OCI-LY7 (cell line): ENCODE measurements around the gene FOXL3.

Experiments used
- CTCF ChIP-seq: fragments of 200-600 bp; sonication (generic); conservative IDR thresholded peaks from 2 replicates; pipeline ENCODE4 v1.5.1; 2014; ENCODE audit warnings: mild to moderate bottlenecking, antibody characterized with exemption, low read length, moderate library complexity, mixed read lengths
- EZH2phosphoT487 ChIP-seq: fragments of 200-600 bp; sonication (generic); IDR thresholded peaks from 2 replicates; pipeline ENCODE4 v1.6.1; 2018; ENCODE audit warnings: low read depth, borderline replicate concordance, mild to moderate bottlenecking, mixed run types, antibody characterized with exemption, low read length, moderate library complexity, mixed read lengths

DNA sequence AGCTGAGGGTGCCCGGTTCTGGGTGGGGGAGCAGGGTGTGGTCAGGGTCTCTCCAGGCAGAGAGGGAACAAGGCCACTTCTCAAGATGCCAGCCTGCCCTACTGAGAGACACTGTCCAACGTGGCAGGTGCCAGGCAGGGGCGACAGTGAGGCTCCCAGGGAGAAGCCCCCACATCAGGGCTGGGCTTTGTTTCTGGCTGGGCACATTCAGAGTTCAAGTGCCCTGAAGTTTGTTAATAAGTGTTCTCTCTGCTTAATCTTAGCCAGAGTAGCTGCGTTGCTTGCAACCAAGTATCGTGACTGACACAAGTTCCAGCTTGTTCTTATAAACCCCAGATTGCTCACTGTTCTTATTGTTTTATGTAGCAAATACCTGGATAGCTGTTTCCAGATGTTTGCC, 21.8 kb downstream of the FOXL3 start:
- TF ChIP-seq CTCF, result no peak
- no peak for TF ChIP-seq EZH2phosphoT487
